ENCODE results near the gene STING1.

DNA sequence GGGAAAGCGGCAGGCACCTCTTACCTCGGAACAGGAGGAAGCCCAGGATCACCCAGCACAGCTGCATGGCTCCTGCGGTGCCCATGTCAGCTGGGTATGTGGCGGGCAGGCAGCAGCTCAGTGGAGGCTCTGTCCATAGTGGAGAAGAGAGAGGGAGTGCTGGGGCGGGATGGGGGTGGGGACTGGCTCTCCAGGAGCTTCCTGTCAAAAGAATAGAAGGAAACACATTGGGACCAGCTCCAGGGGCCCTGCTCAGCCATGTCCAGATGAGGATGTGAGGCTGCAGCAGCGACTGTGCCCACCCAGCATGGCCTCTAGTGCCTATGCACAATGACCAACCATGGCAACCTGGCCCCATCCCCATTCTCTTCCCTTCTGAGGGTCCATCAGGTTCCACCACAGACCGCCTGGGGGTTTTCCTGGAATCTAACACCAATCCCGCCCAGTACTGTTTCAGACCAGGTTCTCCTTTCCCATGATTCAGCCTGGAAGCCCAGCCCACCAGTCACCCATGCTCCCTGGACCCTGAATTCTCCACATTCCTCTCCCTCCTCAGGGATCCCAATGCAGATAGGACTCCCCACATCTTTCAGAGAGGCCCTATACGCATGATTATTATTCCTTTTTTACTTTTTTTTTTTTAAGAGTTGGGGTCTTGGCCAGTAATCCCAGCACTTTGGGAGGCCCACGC is 19.8 kb downstream of the STING1 start, which contains the start of gene ECSCR:
- TF ChIP-seq, protein P1, sequence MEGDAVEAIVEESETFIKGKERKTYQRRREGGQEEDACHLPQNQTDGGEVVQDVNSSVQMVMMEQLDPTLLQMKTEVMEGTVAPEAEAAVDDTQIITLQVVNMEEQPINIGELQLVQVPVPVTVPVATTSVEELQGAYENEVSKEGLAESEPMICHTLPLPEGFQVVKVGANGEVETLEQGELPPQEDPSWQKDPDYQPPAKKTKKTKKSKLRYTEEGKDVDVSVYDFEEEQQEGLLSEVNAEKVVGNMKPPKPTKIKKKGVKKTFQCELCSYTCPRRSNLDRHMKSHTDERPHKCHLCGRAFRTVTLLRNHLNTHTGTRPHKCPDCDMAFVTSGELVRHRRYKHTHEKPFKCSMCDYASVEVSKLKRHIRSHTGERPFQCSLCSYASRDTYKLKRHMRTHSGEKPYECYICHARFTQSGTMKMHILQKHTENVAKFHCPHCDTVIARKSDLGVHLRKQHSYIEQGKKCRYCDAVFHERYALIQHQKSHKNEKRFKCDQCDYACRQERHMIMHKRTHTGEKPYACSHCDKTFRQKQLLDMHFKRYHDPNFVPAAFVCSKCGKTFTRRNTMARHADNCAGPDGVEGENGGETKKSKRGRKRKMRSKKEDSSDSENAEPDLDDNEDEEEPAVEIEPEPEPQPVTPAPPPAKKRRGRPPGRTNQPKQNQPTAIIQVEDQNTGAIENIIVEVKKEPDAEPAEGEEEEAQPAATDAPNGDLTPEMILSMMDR (IDR thresholded peaks at IDR 0.05 in 4 of 5, conservative IDR thresholded peaks at IDR 0.05 in 1 of 5): no peak
- TF ChIP-seq POLR2A (IDR thresholded peaks at IDR 0.05): no peak

Measured in gastrocnemius medialis (tissue), 4 donors.